ENCODE data around the gene ABCA1. TPM values are rescaled to one million over a fixed set of nuclear protein-coding genes. Genes with fewer than 3 reads are reported as not detected.
A peak's percentile ranks its signal among the peaks of the same experiment; 100 is the strongest.
"Not testable (repeated sequence)": the region's sequence is repeated elsewhere in the genome, so short reads cannot be mapped to it uniquely, and the experiment has no call there.

The ABCA1 gene
- total RNA-seq, 2 experiments from 2014 or later: 0.93 to 1.6 TPM

DNA sequence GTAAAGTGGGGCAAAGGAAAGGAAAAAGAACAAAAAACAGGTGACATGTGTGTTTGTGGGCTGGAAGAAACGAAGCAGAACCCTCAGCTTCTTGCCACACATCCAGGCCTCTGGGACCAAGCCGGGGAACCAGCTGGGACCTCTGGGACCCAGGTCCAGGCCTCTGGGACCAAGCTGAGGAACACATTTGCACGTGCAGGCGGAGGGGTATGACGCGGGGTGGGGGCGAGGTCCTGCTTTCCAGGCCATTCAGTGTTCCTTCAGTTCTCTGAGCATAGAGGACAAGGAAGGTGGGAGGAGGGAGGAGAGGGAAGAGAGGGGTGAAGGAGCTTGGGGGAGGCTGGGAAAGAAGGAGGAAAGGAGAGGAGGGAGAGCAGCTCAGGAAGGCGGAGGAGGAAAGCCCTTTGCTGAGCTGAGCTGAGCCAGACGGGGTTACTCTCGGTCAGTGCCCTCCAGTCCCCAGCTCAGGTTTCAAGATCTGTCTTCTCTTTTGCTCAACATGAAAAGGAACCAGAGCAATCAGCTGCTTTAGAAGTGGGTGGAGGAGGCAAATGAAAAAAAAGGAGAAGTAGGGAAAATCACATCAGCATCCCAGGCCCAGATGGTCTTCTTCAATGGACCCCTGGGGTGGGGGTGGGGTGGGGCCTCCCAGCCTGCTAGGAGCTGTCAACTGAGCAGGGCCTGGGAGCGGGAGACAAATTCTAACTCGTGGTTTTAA lies 59.1 kb downstream of the ABCA1 start:
- Mint-ChIP-seq H3K4me1 (no peaks in the 10 kb centered on the region), H3K27ac (no peak overlapping the region)

GRCh38 chr9:104868303-104868686 lies 59.7 kb downstream of the ABCA1 start:
- Mint-ChIP-seq H3K4me3 (no peak overlapping the region), H3K36me3 (ENCODE audit: low read depth) (no peaks in the 10 kb centered on the region), H3K4me1 (no peaks in the 10 kb centered on the region), H3K27ac (no peak overlapping the region), H3K27me3 (no peaks in the 10 kb centered on the region), H3K9me3 (no peaks in the 10 kb centered on the region)
- CTCF ChIA-PET: no interaction called here
- DNase-seq: no peak
- POLR2A ChIA-PET: no interaction called here

More for the DNA sequence above, 59.1 kb downstream of the ABCA1 start:
- Mint-ChIP-seq H3K4me3 (no peak overlapping the region), H3K27me3 (no peaks in the 10 kb centered on the region), H3K9me3 (no peaks in the 10 kb centered on the region), H3K36me3 (ENCODE audit: low read depth) (no peaks in the 10 kb centered on the region)
- ChIA-PET CTCF (no interaction called here), POLR2A (no interaction called here)
- DNase-seq: no peak

DNA sequence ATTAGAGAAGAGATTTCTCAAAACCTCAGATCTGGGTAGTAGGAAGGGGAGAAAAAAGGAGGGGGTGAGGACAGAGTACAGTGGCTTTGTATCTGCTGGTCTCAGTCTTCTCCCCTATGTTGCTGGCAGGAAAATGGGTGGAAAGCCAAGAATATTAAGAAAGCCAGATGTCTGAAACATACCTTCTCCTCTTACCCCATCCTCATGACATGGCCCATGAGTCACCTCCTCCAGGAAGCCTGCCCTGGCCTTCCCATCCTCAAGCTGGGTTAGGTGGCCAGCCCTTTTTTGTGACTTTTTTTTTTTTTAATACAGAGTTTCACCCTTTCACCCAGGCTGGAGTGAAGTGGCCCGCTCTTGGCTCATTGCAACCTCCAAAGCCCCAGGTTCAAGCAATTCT lies 61.8 kb downstream of the ABCA1 start:
- Mint-ChIP-seq H3K36me3 (ENCODE audit: low read depth) (no peaks in the 10 kb centered on the region), H3K27me3 (no peaks in the 10 kb centered on the region), H3K4me1 (no peaks in the 10 kb centered on the region), H3K27ac (no peak overlapping the region), H3K9me3 (no peaks in the 10 kb centered on the region), H3K4me3 (no peak overlapping the region)
- POLR2A ChIA-PET: interaction anchor here (0.6 kb wide), 1 partner anchor 367 kb away, joined by 4 read pairs; no protein-coding TSS in a partner anchor
- CTCF ChIA-PET: interaction anchor here (1.0 kb wide), 1 partner anchor 214 kb away, joined by 3 read pairs; no protein-coding TSS in a partner anchor
- no peak for DNase-seq

DNA sequence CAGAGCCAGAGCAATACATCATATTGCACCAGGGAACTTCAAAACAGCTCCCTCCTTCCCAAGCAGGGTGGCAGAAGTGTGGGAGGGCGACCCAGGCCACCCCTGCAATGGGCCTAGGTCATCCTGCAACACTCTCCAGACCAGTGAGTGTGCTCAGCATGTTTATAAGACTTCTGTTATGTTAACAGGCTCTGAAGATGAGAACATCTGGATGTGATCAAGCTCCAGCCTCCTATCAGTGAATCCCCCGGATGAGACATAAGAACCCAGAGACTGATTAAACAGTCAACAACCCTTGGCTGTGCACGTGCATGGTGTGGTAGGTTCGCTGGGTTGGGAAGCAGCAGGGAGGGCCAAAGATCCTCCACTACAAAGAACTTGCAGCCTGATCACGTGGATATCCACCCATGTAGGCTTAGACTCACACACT lies 63.3 kb downstream of the ABCA1 start:
- no peak for DNase-seq
- H3K4me1 Mint-ChIP-seq: no peaks in the 10 kb centered on the region
- no peaks in the 10 kb centered on the region for H3K9me3 Mint-ChIP-seq
- H3K36me3 Mint-ChIP-seq (ENCODE audit: low read depth): no peaks in the 10 kb centered on the region
- ChIA-PET CTCF (interaction anchor here (0.5 to 5.3 kb wide), 3 partner anchors 62 to 795 kb away, joined by 4 to 58 read pairs (median 13); no protein-coding TSS in a partner anchor), POLR2A (no interaction called here)
- H3K27me3 Mint-ChIP-seq: no peaks in the 10 kb centered on the region
- no peak overlapping the region for H3K4me3 Mint-ChIP-seq
- H3K27ac Mint-ChIP-seq: no peak overlapping the region

GRCh38 chr9:104863180-104863883 lies 64.6 kb downstream of the ABCA1 start:
- Mint-ChIP-seq H3K4me3 (no peak overlapping the region), H3K4me1 (no peaks in the 10 kb centered on the region)

GRCh38 chr9:104861397-104861796 lies 66.6 kb downstream of the ABCA1 start:
- POLR2A ChIA-PET: no interaction called here

More at GRCh38 chr9:104863180-104863883, 64.6 kb downstream of the ABCA1 start:
- peak; percentile 43 for DNase-seq
- ChIA-PET CTCF (interaction anchor here (0.6 to 5.3 kb wide), 26 partner anchors 9 to 558 kb away, joined by 3 to 58 read pairs (median 4); partner anchors contain the start of gene SLC44A1), POLR2A (no interaction called here)
- no peaks in the 10 kb centered on the region for H3K36me3 Mint-ChIP-seq (ENCODE audit: low read depth)
- H3K9me3 Mint-ChIP-seq: no peaks in the 10 kb centered on the region
- no peaks in the 10 kb centered on the region for H3K27me3 Mint-ChIP-seq
- no peak overlapping the region for H3K27ac Mint-ChIP-seq

GRCh38 chr9:104860263-104860662 lies 67.7 kb downstream of the ABCA1 start:
- no peaks in the 10 kb centered on the region for H3K4me1 Mint-ChIP-seq
- CTCF ChIA-PET: interaction anchor here (0.5 to 5.3 kb wide), 3 partner anchors 170 to 556 kb away, joined by 3 to 58 read pairs (median 4); no protein-coding TSS in a partner anchor
- H3K36me3 Mint-ChIP-seq (ENCODE audit: low read depth): no peaks in the 10 kb centered on the region
- DNase-seq: no peak
- POLR2A ChIA-PET: no interaction called here
- H3K27ac Mint-ChIP-seq: no peak overlapping the region
- H3K27me3 Mint-ChIP-seq: no peaks in the 10 kb centered on the region
- H3K9me3 Mint-ChIP-seq: no peaks in the 10 kb centered on the region
- H3K4me3 Mint-ChIP-seq: no peak overlapping the region

More at GRCh38 chr9:104861397-104861796, 66.6 kb downstream of the ABCA1 start:
- H3K27ac Mint-ChIP-seq: no peak overlapping the region
- H3K9me3 Mint-ChIP-seq: no peaks in the 10 kb centered on the region
- H3K27me3 Mint-ChIP-seq: no peaks in the 10 kb centered on the region
- no peak for DNase-seq
- CTCF ChIA-PET: interaction anchor here (0.7 to 5.3 kb wide), 5 partner anchors 17 to 295 kb away, joined by 3 to 58 read pairs (median 4); no protein-coding TSS in a partner anchor
- H3K4me1 Mint-ChIP-seq: no peaks in the 10 kb centered on the region
- no peaks in the 10 kb centered on the region for H3K36me3 Mint-ChIP-seq (ENCODE audit: low read depth)
- H3K4me3 Mint-ChIP-seq: no peak overlapping the region

DNA sequence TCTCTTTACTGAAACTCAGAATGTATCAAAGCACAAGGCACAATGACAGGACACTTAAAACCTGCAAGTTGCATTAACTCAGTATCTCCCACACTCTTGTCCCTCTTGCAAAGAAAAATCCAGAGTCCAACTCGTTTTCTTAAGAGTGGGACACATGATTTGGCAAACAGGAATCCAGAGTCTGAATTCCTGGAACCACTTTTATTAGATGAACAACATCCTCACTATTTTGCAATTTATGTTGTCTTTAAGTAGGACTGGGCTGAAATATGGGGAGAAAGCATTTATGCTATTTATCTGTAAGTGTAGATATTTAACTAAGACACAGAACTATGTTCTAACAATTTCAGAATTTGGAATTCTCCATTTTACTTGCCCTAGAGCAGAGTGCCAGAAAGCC lies 69.1 kb downstream of the ABCA1 start:
- DNase-seq: no peak
- H3K4me3 Mint-ChIP-seq: no peak overlapping the region
- H3K4me1 Mint-ChIP-seq: no peaks in the 10 kb centered on the region
- ChIA-PET POLR2A (interaction anchor here (0.6 kb wide), 1 partner anchor 217 kb away, joined by 3 read pairs; no protein-coding TSS in a partner anchor), CTCF (no interaction called here)
- no peaks in the 10 kb centered on the region for H3K27me3 Mint-ChIP-seq
- no peak overlapping the region for H3K27ac Mint-ChIP-seq
- no peaks in the 10 kb centered on the region for H3K9me3 Mint-ChIP-seq
- H3K36me3 Mint-ChIP-seq (ENCODE audit: low read depth): no peaks in the 10 kb centered on the region

GRCh38 chr9:104858271-104858670 lies 69.7 kb downstream of the ABCA1 start:
- CTCF ChIA-PET: interaction anchor here (1.2 kb wide), 1 partner anchor 29 kb away, joined by 4 read pairs; no protein-coding TSS in a partner anchor
- no peaks in the 10 kb centered on the region for H3K36me3 Mint-ChIP-seq (ENCODE audit: low read depth)

GRCh38 chr9:104856413-104856941 lies 71.5 kb downstream of the ABCA1 start:
- Mint-ChIP-seq H3K27ac (no peak overlapping the region), H3K27me3 (no peaks in the 10 kb centered on the region), H3K36me3 (ENCODE audit: low read depth) (no peaks in the 10 kb centered on the region), H3K4me3 (no peak overlapping the region), H3K4me1 (peaks cover 2% of the 10 kb centered on the region), H3K9me3 (no peaks in the 10 kb centered on the region)
- ChIA-PET POLR2A (no interaction called here), CTCF (no interaction called here)
- DNase-seq: no peak

More at GRCh38 chr9:104858271-104858670, 69.7 kb downstream of the ABCA1 start:
- no peaks in the 10 kb centered on the region for H3K4me1 Mint-ChIP-seq
- H3K27me3 Mint-ChIP-seq: no peaks in the 10 kb centered on the region
- H3K27ac Mint-ChIP-seq: no peak overlapping the region
- H3K9me3 Mint-ChIP-seq: no peaks in the 10 kb centered on the region
- POLR2A ChIA-PET: interaction anchor here (0.6 kb wide), 1 partner anchor 217 kb away, joined by 3 read pairs; no protein-coding TSS in a partner anchor
- H3K4me3 Mint-ChIP-seq: no peak overlapping the region
- DNase-seq: no peak

- ChIA-PET POLR2A (no interaction called here), CTCF (no interaction called here)
- H3K4me1 Mint-ChIP-seq: peaks cover 6% of the 10 kb centered on the region
- H3K4me3 Mint-ChIP-seq: no peak overlapping the region
- DNase-seq: no peak
- no peaks in the 10 kb centered on the region for H3K9me3 Mint-ChIP-seq
- no peaks in the 10 kb centered on the region for H3K27me3 Mint-ChIP-seq
- H3K27ac Mint-ChIP-seq: no peak overlapping the region
- H3K36me3 Mint-ChIP-seq (ENCODE audit: low read depth): no peaks in the 10 kb centered on the region
Measured at GRCh38 chr9:104855807-104856206, 72.1 kb downstream of the ABCA1 start.

GRCh38 chr9:104855258-104855657 lies 72.7 kb downstream of the ABCA1 start:
- H3K4me1 Mint-ChIP-seq; POLR2A ChIA-PET; H3K36me3 Mint-ChIP-seq (ENCODE audit: low read depth); H3K27me3 Mint-ChIP-seq; H3K4me3 Mint-ChIP-seq; H3K9me3 Mint-ChIP-seq; H3K27ac Mint-ChIP-seq; DNase-seq: not testable (repeated sequence)
- CTCF ChIA-PET: interaction anchor here (1.6 kb wide), 1 partner anchor 8 kb away, joined by 7 read pairs; no protein-coding TSS in a partner anchor

- POLR2A ChIA-PET: no interaction called here
- no peaks in the 10 kb centered on the region for H3K36me3 Mint-ChIP-seq (ENCODE audit: low read depth)
- CTCF ChIA-PET: interaction anchor here (1.6 kb wide), 1 partner anchor 8 kb away, joined by 7 read pairs; no protein-coding TSS in a partner anchor
- peaks cover 8% of the 10 kb centered on the region for H3K4me1 Mint-ChIP-seq
- no peak overlapping the region for H3K4me3 Mint-ChIP-seq
- no peak overlapping the region for H3K27ac Mint-ChIP-seq
- H3K9me3 Mint-ChIP-seq: no peaks in the 10 kb centered on the region
- H3K27me3 Mint-ChIP-seq: no peaks in the 10 kb centered on the region
- DNase-seq: no peak
Measured at GRCh38 chr9:104854613-104855012, 73.3 kb downstream of the ABCA1 start.
